Activated T-cell treated with anti-CD3 and anti-CD28 coated beads, Interleukin-2, amount 50 U/mL, for 24 hours (primary cell): ENCODE data around the gene CYP39A1.
A peak's percentile ranks its signal among the peaks of the same experiment; 100 is the strongest.
"Not testable (repeated sequence)": the region's sequence is repeated elsewhere in the genome, so short reads cannot be mapped to it uniquely, and the experiment has no call there.

Experiments
- DNase-seq: peaks from one replicate; pipeline ENCODE4 v3.0.0-alpha.2; 2020
- H3K27ac Mint-ChIP-seq: 2 replicates; pipeline ENCODE4 v1.8.0; 2020; ENCODE audit warnings: mild to moderate bottlenecking, mixed read lengths
- H3K27me3 Mint-ChIP-seq: 2 replicates; pipeline ENCODE4 v1.8.0; 2020; ENCODE audit warnings: mixed read lengths
- H3K36me3 Mint-ChIP-seq: 2 replicates; pipeline ENCODE4 v1.8.0; 2020; ENCODE audit warnings: low read depth, mixed read lengths
- H3K4me1 Mint-ChIP-seq: 2 replicates; pipeline ENCODE4 v1.8.0; 2020; ENCODE audit warnings: low read depth, mixed read lengths
- H3K4me3 Mint-ChIP-seq: 2 replicates; pipeline ENCODE4 v1.8.0; 2020; ENCODE audit warnings: mild to moderate bottlenecking, moderate library complexity, mixed read lengths
- H3K9me3 Mint-ChIP-seq: 2 replicates; pipeline ENCODE4 v1.8.0; 2020; ENCODE audit warnings: mixed read lengths

Gene CYP39A1

GRCh38 chr6:46657642-46658041 lies 5.0 kb upstream of the CYP39A1 start:
- H3K27me3 Mint-ChIP-seq = peaks cover 43% of the 10 kb centered on the region
- no peaks in the 10 kb centered on the region for H3K36me3 Mint-ChIP-seq
- no peak overlapping the region for H3K27ac Mint-ChIP-seq
- H3K9me3 Mint-ChIP-seq = no peaks in the 10 kb centered on the region
- peaks cover 7% of the 10 kb centered on the region for H3K4me1 Mint-ChIP-seq
- no peak overlapping the region for H3K4me3 Mint-ChIP-seq
- DNase-seq = no peak

GRCh38 chr6:46655803-46656202 lies 3.2 kb upstream of the CYP39A1 start:
- no peak for DNase-seq
- peaks cover 14% of the 10 kb centered on the region for H3K4me1 Mint-ChIP-seq
- no peak overlapping the region for H3K4me3 Mint-ChIP-seq
- H3K27me3 Mint-ChIP-seq = peaks cover 60% of the 10 kb centered on the region
- H3K27ac Mint-ChIP-seq = no peak overlapping the region
- no peaks in the 10 kb centered on the region for H3K36me3 Mint-ChIP-seq
- no peaks in the 10 kb centered on the region for H3K9me3 Mint-ChIP-seq

GRCh38 chr6:46653439-46654195 lies 999 bp upstream of the CYP39A1 start:
- Mint-ChIP-seq H3K4me3 (peak overlapping the region; percentile 76), H3K27me3 (peaks cover 71% of the 10 kb centered on the region), H3K27ac (no peak overlapping the region), H3K36me3 (no peaks in the 10 kb centered on the region), H3K4me1 (peaks cover 17% of the 10 kb centered on the region), H3K9me3 (no peaks in the 10 kb centered on the region)
- DNase-seq = no peak

GRCh38 chr6:46652232-46652602 lies 401 bp downstream of the CYP39A1 start:
- Mint-ChIP-seq H3K4me1 (peaks cover 17% of the 10 kb centered on the region), H3K36me3 (no peaks in the 10 kb centered on the region), H3K27me3 (peaks cover 73% of the 10 kb centered on the region), H3K27ac (no peak overlapping the region), H3K9me3 (no peaks in the 10 kb centered on the region), H3K4me3 (peak overlapping the region; percentile 76)
- DNase-seq = no peak

GRCh38 chr6:46651816-46652215 lies 802 bp downstream of the CYP39A1 start:
- H3K27me3 Mint-ChIP-seq = peaks cover 77% of the 10 kb centered on the region
- H3K4me3 Mint-ChIP-seq = peak overlapping the region; percentile 76
- H3K4me1 Mint-ChIP-seq = peaks cover 17% of the 10 kb centered on the region
- no peaks in the 10 kb centered on the region for H3K9me3 Mint-ChIP-seq
- H3K27ac Mint-ChIP-seq = no peak overlapping the region
- no peaks in the 10 kb centered on the region for H3K36me3 Mint-ChIP-seq
- no peak for DNase-seq

- Mint-ChIP-seq H3K27ac (no peak overlapping the region), H3K9me3 (no peaks in the 10 kb centered on the region), H3K4me3 (no peak overlapping the region), H3K4me1 (peaks cover 17% of the 10 kb centered on the region), H3K36me3 (no peaks in the 10 kb centered on the region), H3K27me3 (peaks cover 79% of the 10 kb centered on the region)
- DNase-seq = no peak
These were observed 1.6 kb downstream of the CYP39A1 start for GRCh38 chr6:46651006-46651405.

- no peak for DNase-seq
- H3K4me3 Mint-ChIP-seq = no peak overlapping the region
- no peak overlapping the region for H3K27ac Mint-ChIP-seq
- peaks cover 60% of the 10 kb centered on the region for H3K27me3 Mint-ChIP-seq
- peaks cover 19% of the 10 kb centered on the region for H3K4me1 Mint-ChIP-seq
- no peaks in the 10 kb centered on the region for H3K9me3 Mint-ChIP-seq
- no peaks in the 10 kb centered on the region for H3K36me3 Mint-ChIP-seq
These were observed 3.6 kb downstream of the CYP39A1 start for GRCh38 chr6:46648869-46649492.

GRCh38 chr6:46648108-46648507 lies 4.5 kb downstream of the CYP39A1 start:
- not testable (repeated sequence) for DNase-seq, H3K27ac Mint-ChIP-seq, H3K36me3 Mint-ChIP-seq, H3K9me3 Mint-ChIP-seq, H3K4me3 Mint-ChIP-seq
- H3K4me1 Mint-ChIP-seq = peaks cover 22% of the 10 kb centered on the region
- H3K27me3 Mint-ChIP-seq = peaks cover 52% of the 10 kb centered on the region

- no peak for DNase-seq
- Mint-ChIP-seq H3K27ac (no peak overlapping the region), H3K36me3 (no peaks in the 10 kb centered on the region), H3K4me1 (peaks cover 19% of the 10 kb centered on the region), H3K27me3 (peaks cover 40% of the 10 kb centered on the region), H3K9me3 (no peaks in the 10 kb centered on the region), H3K4me3 (no peak overlapping the region)
These were observed 7.4 kb downstream of the CYP39A1 start for GRCh38 chr6:46645265-46645664.

- peaks cover 16% of the 10 kb centered on the region for H3K4me1 Mint-ChIP-seq
- no peaks in the 10 kb centered on the region for H3K36me3 Mint-ChIP-seq
- peaks cover 45% of the 10 kb centered on the region for H3K27me3 Mint-ChIP-seq
- no peak overlapping the region for H3K4me3 Mint-ChIP-seq
- H3K27ac Mint-ChIP-seq = peak overlapping the region; percentile 34
- H3K9me3 Mint-ChIP-seq = no peaks in the 10 kb centered on the region
- no peak for DNase-seq
These were observed 9.5 kb downstream of the CYP39A1 start for GRCh38 chr6:46642928-46643751.

GRCh38 chr6:46638650-46639049 lies 14.0 kb downstream of the CYP39A1 start:
- H3K27ac Mint-ChIP-seq = no peak overlapping the region
- H3K36me3 Mint-ChIP-seq = no peaks in the 10 kb centered on the region
- DNase-seq = no peak
- no peaks in the 10 kb centered on the region for H3K9me3 Mint-ChIP-seq
- no peak overlapping the region for H3K4me3 Mint-ChIP-seq
- H3K27me3 Mint-ChIP-seq = peaks cover 46% of the 10 kb centered on the region
- peaks cover 11% of the 10 kb centered on the region for H3K4me1 Mint-ChIP-seq

- Mint-ChIP-seq H3K4me1 (peaks cover 4% of the 10 kb centered on the region), H3K36me3 (no peaks in the 10 kb centered on the region), H3K4me3 (no peak overlapping the region), H3K9me3 (no peaks in the 10 kb centered on the region), H3K27me3 (peaks cover 46% of the 10 kb centered on the region), H3K27ac (no peak overlapping the region)
- DNase-seq = no peak
These were observed 14.7 kb downstream of the CYP39A1 start for GRCh38 chr6:46637933-46638332.

GRCh38 chr6:46637145-46637544 lies 15.5 kb downstream of the CYP39A1 start:
- no peaks in the 10 kb centered on the region for H3K36me3 Mint-ChIP-seq
- peaks cover 42% of the 10 kb centered on the region for H3K27me3 Mint-ChIP-seq
- H3K4me3 Mint-ChIP-seq = no peak overlapping the region
- no peak for DNase-seq
- H3K27ac Mint-ChIP-seq = no peak overlapping the region
- no peaks in the 10 kb centered on the region for H3K4me1 Mint-ChIP-seq
- H3K9me3 Mint-ChIP-seq = no peaks in the 10 kb centered on the region

- Mint-ChIP-seq H3K27ac (no peak overlapping the region), H3K36me3 (no peaks in the 10 kb centered on the region), H3K9me3 (no peaks in the 10 kb centered on the region), H3K4me3 (no peak overlapping the region), H3K4me1 (no peaks in the 10 kb centered on the region), H3K27me3 (peaks cover 39% of the 10 kb centered on the region)
- no peak for DNase-seq
These were observed 17.2 kb downstream of the CYP39A1 start for GRCh38 chr6:46635462-46635861.

GRCh38 chr6:46632053-46632452 lies 20.6 kb downstream of the CYP39A1 start:
- H3K4me3 Mint-ChIP-seq = no peak overlapping the region
- no peak for DNase-seq
- H3K9me3 Mint-ChIP-seq = no peaks in the 10 kb centered on the region
- H3K27ac Mint-ChIP-seq = no peak overlapping the region
- no peaks in the 10 kb centered on the region for H3K36me3 Mint-ChIP-seq
- H3K27me3 Mint-ChIP-seq = peaks cover 14% of the 10 kb centered on the region
- H3K4me1 Mint-ChIP-seq = no peaks in the 10 kb centered on the region
